Endodermal cell (in vitro differentiated cells): ENCODE results near the gene CDK13. TPM values are rescaled to one million over a fixed set of nuclear protein-coding genes. Genes with fewer than 3 reads are reported as not detected.
A peak's percentile ranks its signal among the peaks of the same experiment; 100 is the strongest.

Source experiments
- DNase-seq: peaks from one replicate; pipeline ENCODE4 v3.0.0-alpha.2; 2017
- H3K27ac ChIP-seq: 2 replicates; pipeline ENCODE4 v1.5.1; 2013; ENCODE audit warnings: mild to moderate bottlenecking, low read depth, low read length, moderate library complexity
- H3K27me3 ChIP-seq: 2 replicates; pipeline ENCODE4 v1.6.1; 2013; ENCODE audit warnings: mild to moderate bottlenecking, low read length, moderate library complexity; ENCODE audit not compliant: insufficient read depth, control insufficient read depth, poor library complexity, severe bottlenecking
- H3K36me3 ChIP-seq: 2 replicates; pipeline ENCODE4 v1.7.0; 2013; ENCODE audit warnings: mild to moderate bottlenecking, low read length, moderate library complexity; ENCODE audit not compliant: control insufficient read depth, insufficient read depth
- H3K4me1 ChIP-seq: one replicate; pipeline ENCODE4 v1.7.0; 2013; ENCODE audit warnings: low read length; ENCODE audit not compliant: control insufficient read depth, insufficient read depth
- H3K4me3 ChIP-seq: 2 replicates; pipeline ENCODE4 v1.5.1; 2013; ENCODE audit warnings: mild to moderate bottlenecking, low read length, moderate library complexity
- H3K9ac ChIP-seq: 2 replicates; pipeline ENCODE4 v1.6.1; 2013; ENCODE audit warnings: mild to moderate bottlenecking, low read length, moderate library complexity; ENCODE audit not compliant: poor library complexity, severe bottlenecking; ENCODE audit errors: extremely low read depth
- H3K9me3 ChIP-seq: 2 replicates; pipeline ENCODE4 v1.6.1; 2013; ENCODE audit warnings: mild to moderate bottlenecking, low read length, moderate library complexity; ENCODE audit not compliant: control insufficient read depth
- H3K27ac Mint-ChIP-seq: 2 replicates; pipeline ENCODE4 v1.8.0; 2020; ENCODE audit warnings: mixed read lengths
- H3K27me3 Mint-ChIP-seq: 2 replicates; pipeline ENCODE4 v1.8.0; 2021; ENCODE audit warnings: mild to moderate bottlenecking, mixed read lengths; ENCODE audit not compliant: insufficient read depth
- H3K36me3 Mint-ChIP-seq: 2 replicates; pipeline ENCODE4 v1.8.0; 2020; ENCODE audit warnings: low read depth, mixed read lengths
- H3K4me1 Mint-ChIP-seq: 2 replicates; pipeline ENCODE4 v1.8.0; 2020; ENCODE audit warnings: mixed read lengths
- H3K4me3 Mint-ChIP-seq: 2 replicates; pipeline ENCODE4 v1.8.0; 2020; ENCODE audit warnings: mild to moderate bottlenecking, moderate library complexity, mixed read lengths
- H3K9me3 Mint-ChIP-seq: 2 replicates; pipeline ENCODE4 v1.8.0; 2020; ENCODE audit warnings: mild to moderate bottlenecking, mixed read lengths
- CTCF ChIP-seq: fragments of 200-600 bp; sonication (generic); conservative IDR thresholded peaks from 2 replicates; pipeline ENCODE4 v1.5.0; 2021; ENCODE audit warnings: antibody characterized with exemption, mild to moderate bottlenecking
- WGBS, 2 experiments: methylation state at CpG; one replicate each; pipeline versions ENCODE4 v1.1.5 to v1.1.7; 2013; ENCODE audit warnings: missing lambda C conversion rate in 2 of 2, mixed read lengths in 1 of 2; ENCODE audit not compliant: insufficient coverage in 1 of 2, insufficient read length in 1 of 2; 5-methylcytosine and 5-hydroxymethylcytosine counted together
- total RNA-seq, 2 donors: library from RNA; stranded (reverse); fragmentation: NEBNext Ultra II Directional in 1 of 2; extraction: Animal tissue kit (Norgen Biotek cat#: 25700) in 1 of 2; gene quantifications; 2 replicates in 1 of 2; 3 replicates in 1 of 2; pipeline ENCODE4 v1.2.1, GENCODE V29; 2021

Gene CDK13
- total RNA-seq, 2 donors from 2014 or later, result 60.8 to 77.7 TPM

DNA sequence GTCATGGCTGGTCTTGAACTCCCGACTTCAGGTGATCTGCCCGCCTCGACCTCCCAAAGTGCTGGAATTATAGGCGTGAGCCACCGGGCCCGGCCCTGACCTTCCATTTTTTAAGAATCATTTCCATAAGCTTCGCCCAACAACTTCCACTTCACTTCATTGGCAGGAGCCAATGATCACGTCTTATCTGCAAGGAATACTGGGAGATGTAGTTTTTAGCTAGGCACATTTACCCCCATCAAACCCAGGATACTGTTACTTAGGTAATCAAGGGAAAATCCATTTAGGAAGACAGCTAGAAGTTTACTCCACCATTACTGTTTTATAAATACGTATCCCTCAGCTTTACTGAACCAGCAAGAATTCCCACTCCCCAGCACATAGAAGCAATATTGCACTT lies 3.4 kb upstream of the CDK13 start:
- Histone ChIP-seq H3K4me3 (no peak overlapping the region), H3K27me3 (no peaks in the 10 kb centered on the region), H3K36me3 (no peaks in the 10 kb centered on the region), H3K4me1 (no peaks in the 10 kb centered on the region), H3K9ac (no peak overlapping the region), H3K9me3 (peaks cover 5% of the 10 kb centered on the region), H3K27ac (no peak overlapping the region)
- Mint-ChIP-seq H3K36me3 (no peaks in the 10 kb centered on the region), H3K27ac (no peak overlapping the region), H3K9me3 (peaks cover 12% of the 10 kb centered on the region), H3K4me1 (peaks cover 2% of the 10 kb centered on the region), H3K27me3 (no peaks in the 10 kb centered on the region), H3K4me3 (no peak overlapping the region)
- no peak for DNase-seq
- 88 to 100% methylated on average over 4 to 9 of the region's 9 CpGs for WGBS, 2 experiments
- no peak for TF ChIP-seq CTCF

- peak overlapping the region; percentile 100 for H3K27ac Mint-ChIP-seq
- WGBS, 2 experiments, result 66 to 79% methylated on average over 5 to 10 of the region's 10 CpGs
- no peaks in the 10 kb centered on the region for H3K9me3 ChIP-seq
- no peaks in the 10 kb centered on the region for H3K36me3 Mint-ChIP-seq
- DNase-seq, result no peak
- H3K4me1 Mint-ChIP-seq, result peaks cover 6% of the 10 kb centered on the region
- H3K27ac ChIP-seq, result peak overlapping the region; percentile 95
- H3K27me3 ChIP-seq, result no peaks in the 10 kb centered on the region
- peak overlapping the region; percentile 96 for H3K4me3 Mint-ChIP-seq
- no peaks in the 10 kb centered on the region for H3K36me3 ChIP-seq
- peak overlapping the region; percentile 94 for H3K4me3 ChIP-seq
- H3K27me3 Mint-ChIP-seq, result no peaks in the 10 kb centered on the region
- H3K9me3 Mint-ChIP-seq, result no peaks in the 10 kb centered on the region
- peak overlapping the region; percentile 93 for H3K9ac ChIP-seq
- no peaks in the 10 kb centered on the region for H3K4me1 ChIP-seq
- TF ChIP-seq CTCF, result no peak
Measured at GRCh38 chr7:39948375-39948955, 1.6 kb upstream of the CDK13 start.

GRCh38 chr7:39948956-39949928 lies 814 bp upstream of the CDK13 start:
- Histone ChIP-seq H3K4me1 (no peaks in the 10 kb centered on the region), H3K9ac (peak overlapping the region; percentile 93), H3K36me3 (peaks cover under 1% of the 10 kb centered on the region), H3K27me3 (no peaks in the 10 kb centered on the region), H3K9me3 (no peaks in the 10 kb centered on the region), H3K4me3 (peak overlapping the region; percentile 94), H3K27ac (peak overlapping the region; percentile 95)
- Mint-ChIP-seq H3K4me1 (peaks cover 8% of the 10 kb centered on the region), H3K9me3 (no peaks in the 10 kb centered on the region), H3K4me3 (peak overlapping the region; percentile 96), H3K36me3 (peaks cover under 1% of the 10 kb centered on the region), H3K27ac (peak overlapping the region; percentile 100), H3K27me3 (no peaks in the 10 kb centered on the region)
- 0 to 1% methylated on average over 14 to 73 of the region's 74 CpGs for WGBS, 2 experiments
- TF ChIP-seq CTCF, result no peak
- DNase-seq, result peak; percentile 99
